OCI-LY3 (cell line): ENCODE results near the gene KBTBD13.

Experiments
- H2AFZ ChIP-seq: fragments of 200-600, 300-600 bp; shearing (Covaris generic); 2 replicates; pipeline ENCODE4 v1.6.0; 2014; ENCODE audit warnings: antibody characterized with exemption, low read depth, low read length
- H3K27ac ChIP-seq: fragments of 200-600, 300-600 bp; sonication (generic); 2 replicates; pipeline ENCODE4 v1.5.1; 2014; ENCODE audit warnings: mild to moderate bottlenecking, low read length, moderate library complexity, mixed read lengths
- H3K27me3 ChIP-seq: fragments of 200-600, 300-600 bp; sonication (generic); 2 replicates; pipeline ENCODE4 v1.6.1; 2014; ENCODE audit warnings: low read depth, low read length, mixed read lengths
- H3K36me3 ChIP-seq: fragments of 200-600, 300-600 bp; sonication (generic); replicated peaks from 2 replicates; pipeline ENCODE3; 2014; ENCODE audit warnings: low read depth, low read length, mixed read lengths
- H3K4me1 ChIP-seq: fragments of 300-600, 200-600 bp; sonication (generic); 2 replicates; pipeline ENCODE4 v1.6.1; 2014; ENCODE audit warnings: low read length, mixed read lengths
- H3K4me2 ChIP-seq: fragments of 200-600, 300-600 bp; sonication (generic); 2 replicates; pipeline ENCODE4 v1.6.1; 2014; ENCODE audit warnings: low read length, mixed read lengths
- H3K4me3 ChIP-seq: fragments of 300-600, 200-600 bp; sonication (generic); 2 replicates; pipeline ENCODE4 v1.5.1; 2014; ENCODE audit warnings: antibody characterized with exemption, mild to moderate bottlenecking, low read length, moderate library complexity
- H3K79me2 ChIP-seq: fragments of 300-600, 200-600 bp; shearing (Covaris generic); 2 replicates; pipeline ENCODE4 v1.6.1; 2014; ENCODE audit warnings: mild to moderate bottlenecking, low read length, mixed read lengths
- H3K9ac ChIP-seq: fragments of 300-600, 200-600 bp; shearing (Covaris generic); 2 replicates; pipeline ENCODE4 v1.6.0; 2014; ENCODE audit warnings: mild to moderate bottlenecking, low read length, moderate library complexity
- H3K9me3 ChIP-seq: fragments of 200-600, 300-600 bp; shearing (Covaris generic); 2 replicates; pipeline ENCODE4 v1.6.1; 2014; ENCODE audit warnings: low read length, mixed read lengths; ENCODE audit not compliant: insufficient read depth
- H4K20me1 ChIP-seq: fragments of 200-600, 300-600 bp; sonication (generic); 2 replicates; pipeline ENCODE4 v1.6.1; 2016; ENCODE audit warnings: low read length, mixed read lengths; ENCODE audit not compliant: insufficient read depth
- CTCF ChIP-seq: fragments of 200-600, 300-600 bp; sonication (generic); IDR thresholded peaks from 2 replicates; pipeline ENCODE4 v1.5.1; 2014; ENCODE audit warnings: antibody characterized with exemption, low read length, low read depth
- EZH2phosphoT487 ChIP-seq: fragments of 200-600 bp; shearing (Covaris generic); IDR thresholded peaks from 2 replicates; pipeline ENCODE4 v1.6.1; 2018; ENCODE audit warnings: antibody characterized with exemption, mixed run types, low read depth

KBTBD13 gene

DNA sequence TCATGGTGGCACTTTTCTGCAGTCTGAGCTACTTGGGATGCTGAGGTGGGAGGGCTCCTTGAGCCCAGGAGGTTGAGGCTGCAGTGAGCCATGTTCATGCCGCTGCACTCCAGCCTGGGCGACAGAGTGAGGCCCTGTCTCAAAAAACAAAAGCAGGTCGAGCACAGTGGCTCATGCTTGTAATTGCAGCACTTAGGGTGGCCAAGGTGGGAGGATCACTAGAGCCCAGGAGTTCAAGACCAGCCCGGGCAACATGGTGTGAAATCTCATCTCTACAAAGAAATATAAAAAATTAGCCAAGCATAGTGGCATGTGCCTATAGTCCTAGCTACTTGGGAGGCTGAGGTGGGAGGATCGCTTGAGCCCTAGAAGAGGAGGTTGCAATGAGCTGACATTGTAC lies 28.5 kb downstream of the KBTBD13 start:
- H3K27ac ChIP-seq = no peak overlapping the region
- no peak overlapping the region for H2AFZ ChIP-seq
- H3K9me3 ChIP-seq = no peaks in the 10 kb centered on the region
- no peak overlapping the region for H3K4me3 ChIP-seq
- H3K4me1 ChIP-seq = no peaks in the 10 kb centered on the region
- no peak overlapping the region for H3K4me2 ChIP-seq
- TF ChIP-seq CTCF (no peak), EZH2phosphoT487 (no peak)
- H3K36me3 ChIP-seq = peaks cover 9% of the 10 kb centered on the region
- no peaks in the 10 kb centered on the region for H4K20me1 ChIP-seq
- H3K79me2 ChIP-seq = no peaks in the 10 kb centered on the region
- no peaks in the 10 kb centered on the region for H3K27me3 ChIP-seq
- H3K9ac ChIP-seq = no peak overlapping the region

- Histone ChIP-seq H4K20me1 (no peaks in the 10 kb centered on the region), H3K9me3 (no peaks in the 10 kb centered on the region), H3K36me3 (peaks cover 6% of the 10 kb centered on the region), H3K27ac (no peak overlapping the region), H3K4me3 (no peak overlapping the region), H3K9ac (no peak overlapping the region), H3K27me3 (no peaks in the 10 kb centered on the region), H3K79me2 (no peaks in the 10 kb centered on the region), H3K4me1 (no peaks in the 10 kb centered on the region), H3K4me2 (no peak overlapping the region), H2AFZ (no peak overlapping the region)
- no peak for TF ChIP-seq CTCF
- TF ChIP-seq EZH2phosphoT487 = no peak
These were observed 29.6 kb downstream of the KBTBD13 start for GRCh38 chr15:65106011-65106590.

- Histone ChIP-seq H3K27me3 (no peaks in the 10 kb centered on the region), H3K27ac (no peak overlapping the region), H3K4me3 (no peak overlapping the region), H3K4me1 (no peaks in the 10 kb centered on the region), H3K36me3 (peaks cover 22% of the 10 kb centered on the region), H3K79me2 (no peaks in the 10 kb centered on the region), H3K9me3 (no peaks in the 10 kb centered on the region), H3K4me2 (no peak overlapping the region), H4K20me1 (no peaks in the 10 kb centered on the region), H3K9ac (no peak overlapping the region), H2AFZ (no peak overlapping the region)
- no peak for TF ChIP-seq EZH2phosphoT487
- TF ChIP-seq CTCF = no peak
These were observed 34.2 kb downstream of the KBTBD13 start for GRCh38 chr15:65110676-65111292.

- H3K4me1 ChIP-seq = no peaks in the 10 kb centered on the region
- H3K4me3 ChIP-seq = no peak within 1 kb of the TSS
- H3K27ac ChIP-seq = no peak within 1 kb of the TSS
- TF ChIP-seq EZH2phosphoT487 (no peak), CTCF (no peak)
- H3K27me3 ChIP-seq = no peaks in the 10 kb centered on the region
- no peaks in the 10 kb centered on the region for H3K9me3 ChIP-seq
- H3K36me3 ChIP-seq = peaks cover 49% of the 10 kb centered on the region
- no peak within 1 kb of the TSS for H3K4me2 ChIP-seq
- H4K20me1 ChIP-seq = no peaks in the 10 kb centered on the region
- H3K79me2 ChIP-seq = no peaks in the 10 kb centered on the region
- no peak within 1 kb of the TSS for H3K9ac ChIP-seq
- H2AFZ ChIP-seq = no peak within 1 kb of the TSS
These were observed 38.5 kb downstream of the KBTBD13 start, which contains the start of gene UBAP1L for GRCh38 chr15:65115086-65115485. Gene UBAP1L, minus strand, starts transcription at chr15:65115200. Its CDS starts 8,985 bp downstream, at chr15:65106215.
